K562 (cell line): ENCODE results near the gene ABLIM1.

Source experiments
- FOS ChIP-seq: IDR thresholded peaks from 3 replicates; pipeline ENCODE4 v1.6.1; 2011; ENCODE audit not compliant: insufficient read length; ENCODE audit errors: extremely low read depth
- MAFG ChIP-seq: fragments of 450-650 bp; conservative IDR thresholded peaks from 2 replicates; pipeline ENCODE4 v1.6.1; 2016; ENCODE audit warnings: missing genetic modification characterization, missing compliant biosample characterization
- RFX1 ChIP-seq: fragments of 450-650 bp; IDR thresholded peaks from 2 replicates; pipeline ENCODE4 v1.6.1; 2016; ENCODE audit warnings: mild to moderate bottlenecking, moderate library complexity
- SMC3 ChIP-seq: conservative IDR thresholded peaks from 2 replicates; pipeline ENCODE4 v1.6.1; 2011; ENCODE audit warnings: low read depth, low read length, improper control_type of control experiment; ENCODE audit not compliant: insufficient read depth
- TF ChIP-seq, protein P1 (sequence below): sonication (generic); formaldehyde crosslinking; IDR thresholded peaks from 2 replicates; pipeline ENCODE4 v1.9.0; 2022; ENCODE audit warnings: mild to moderate bottlenecking, missing genetic modification reagents
- TF ChIP-seq, protein P2 (sequence below): sonication (generic); formaldehyde crosslinking; IDR thresholded peaks from 2 replicates; pipeline ENCODE4 v1.8.0; 2023; ENCODE audit warnings: missing genetic modification reagents, mild to moderate bottlenecking, borderline replicate concordance

DNA sequence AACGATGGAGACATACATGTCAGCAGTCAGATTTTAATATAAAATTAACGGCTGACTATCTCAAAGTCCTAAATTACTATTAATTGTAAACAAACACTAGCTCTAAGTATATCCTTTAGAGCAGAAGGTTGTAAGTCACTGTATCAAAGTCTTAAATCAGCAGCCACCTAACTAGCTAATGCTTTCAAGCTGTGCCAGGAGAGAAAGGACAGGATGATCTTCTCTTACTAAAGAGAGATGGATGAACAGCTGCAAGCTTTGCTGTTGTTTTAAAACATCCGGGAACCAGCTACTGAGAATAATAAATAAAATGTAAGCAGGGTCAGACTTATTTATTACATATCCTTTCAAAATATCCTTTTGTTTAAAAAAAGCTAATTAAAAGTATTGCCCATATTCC, 24.0 kb upstream of the ABLIM1 start:
- TF ChIP-seq FOS (no peak), RFX1 (no peak), MAFG (tag) (no peak), SMC3 (no peak)
- TF ChIP-seq, protein P1, sequence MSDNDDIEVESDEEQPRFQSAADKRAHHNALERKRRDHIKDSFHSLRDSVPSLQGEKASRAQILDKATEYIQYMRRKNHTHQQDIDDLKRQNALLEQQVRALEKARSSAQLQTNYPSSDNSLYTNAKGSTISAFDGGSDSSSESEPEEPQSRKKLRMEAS (CRISPR knock-in tag), result no peak
- TF ChIP-seq, protein P2, sequence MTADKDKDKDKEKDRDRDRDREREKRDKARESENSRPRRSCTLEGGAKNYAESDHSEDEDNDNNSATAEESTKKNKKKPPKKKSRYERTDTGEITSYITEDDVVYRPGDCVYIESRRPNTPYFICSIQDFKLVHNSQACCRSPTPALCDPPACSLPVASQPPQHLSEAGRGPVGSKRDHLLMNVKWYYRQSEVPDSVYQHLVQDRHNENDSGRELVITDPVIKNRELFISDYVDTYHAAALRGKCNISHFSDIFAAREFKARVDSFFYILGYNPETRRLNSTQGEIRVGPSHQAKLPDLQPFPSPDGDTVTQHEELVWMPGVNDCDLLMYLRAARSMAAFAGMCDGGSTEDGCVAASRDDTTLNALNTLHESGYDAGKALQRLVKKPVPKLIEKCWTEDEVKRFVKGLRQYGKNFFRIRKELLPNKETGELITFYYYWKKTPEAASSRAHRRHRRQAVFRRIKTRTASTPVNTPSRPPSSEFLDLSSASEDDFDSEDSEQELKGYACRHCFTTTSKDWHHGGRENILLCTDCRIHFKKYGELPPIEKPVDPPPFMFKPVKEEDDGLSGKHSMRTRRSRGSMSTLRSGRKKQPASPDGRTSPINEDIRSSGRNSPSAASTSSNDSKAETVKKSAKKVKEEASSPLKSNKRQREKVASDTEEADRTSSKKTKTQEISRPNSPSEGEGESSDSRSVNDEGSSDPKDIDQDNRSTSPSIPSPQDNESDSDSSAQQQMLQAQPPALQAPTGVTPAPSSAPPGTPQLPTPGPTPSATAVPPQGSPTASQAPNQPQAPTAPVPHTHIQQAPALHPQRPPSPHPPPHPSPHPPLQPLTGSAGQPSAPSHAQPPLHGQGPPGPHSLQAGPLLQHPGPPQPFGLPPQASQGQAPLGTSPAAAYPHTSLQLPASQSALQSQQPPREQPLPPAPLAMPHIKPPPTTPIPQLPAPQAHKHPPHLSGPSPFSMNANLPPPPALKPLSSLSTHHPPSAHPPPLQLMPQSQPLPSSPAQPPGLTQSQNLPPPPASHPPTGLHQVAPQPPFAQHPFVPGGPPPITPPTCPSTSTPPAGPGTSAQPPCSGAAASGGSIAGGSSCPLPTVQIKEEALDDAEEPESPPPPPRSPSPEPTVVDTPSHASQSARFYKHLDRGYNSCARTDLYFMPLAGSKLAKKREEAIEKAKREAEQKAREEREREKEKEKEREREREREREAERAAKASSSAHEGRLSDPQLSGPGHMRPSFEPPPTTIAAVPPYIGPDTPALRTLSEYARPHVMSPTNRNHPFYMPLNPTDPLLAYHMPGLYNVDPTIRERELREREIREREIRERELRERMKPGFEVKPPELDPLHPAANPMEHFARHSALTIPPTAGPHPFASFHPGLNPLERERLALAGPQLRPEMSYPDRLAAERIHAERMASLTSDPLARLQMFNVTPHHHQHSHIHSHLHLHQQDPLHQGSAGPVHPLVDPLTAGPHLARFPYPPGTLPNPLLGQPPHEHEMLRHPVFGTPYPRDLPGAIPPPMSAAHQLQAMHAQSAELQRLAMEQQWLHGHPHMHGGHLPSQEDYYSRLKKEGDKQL (CRISPR knock-in tag), result no peak
